Liver (tissue), 9 donors: ENCODE data around the gene TMEM269. TPM values are rescaled to one million over a fixed set of nuclear protein-coding genes. Genes with fewer than 3 reads are reported as not detected.

Experiments
- DNase-seq: peaks from one replicate; pipeline ENCODE4 v3.0.0-alpha.2; 2017; ENCODE audit warnings: low spot score
- H3K27ac ChIP-seq, 2 donors: one replicate each; pipeline ENCODE4 v1.7.0; 2013; ENCODE audit warnings: inconsistent platforms in 2 of 2, low read length in 2 of 2, control low read depth in 1 of 2, low read depth in 1 of 2, mild to moderate bottlenecking in 1 of 2
- H3K27me3 ChIP-seq, 4 donors: one replicate each; pipeline versions ENCODE4 v1.6.1 to v1.7.0; 2013; ENCODE audit warnings: low read length in 3 of 4, inconsistent platforms in 1 of 4, mild to moderate bottlenecking in 1 of 4, moderate library complexity in 1 of 4; ENCODE audit not compliant: control insufficient read depth in 4 of 4, insufficient read depth in 4 of 4
- H3K36me3 ChIP-seq, 4 donors: one replicate each; pipeline versions ENCODE4 v1.6.1 to v1.7.0; 2013; ENCODE audit warnings: low read length in 3 of 4, mild to moderate bottlenecking in 3 of 4, low read depth in 1 of 4, moderate library complexity in 1 of 4; ENCODE audit not compliant: control insufficient read depth in 4 of 4, insufficient read depth in 3 of 4
- H3K4me1 ChIP-seq, 4 donors: one replicate each; pipeline versions ENCODE4 v1.6.1 to v1.7.0; 2013; ENCODE audit warnings: low read length in 3 of 4, mild to moderate bottlenecking in 3 of 4, moderate library complexity in 1 of 4; ENCODE audit not compliant: control insufficient read depth in 4 of 4, insufficient read depth in 4 of 4
- H3K4me3 ChIP-seq, 3 donors: one replicate each; pipeline versions ENCODE4 v1.6.1 to v1.7.0; 2013; ENCODE audit warnings: low read length in 3 of 3, control low read depth in 1 of 3, low read depth in 1 of 3, mild to moderate bottlenecking in 1 of 3
- H3K9ac ChIP-seq, 2 donors: one replicate each; pipeline ENCODE4 v1.7.0; 2013; ENCODE audit warnings: low read length in 2 of 2, mild to moderate bottlenecking in 2 of 2, moderate library complexity in 2 of 2, control low read depth in 1 of 2, low read depth in 1 of 2
- H3K9me3 ChIP-seq, 4 donors: one replicate each; pipeline versions ENCODE4 v1.6.1 to v1.7.0; 2013; ENCODE audit warnings: low read length in 3 of 4; ENCODE audit not compliant: control insufficient read depth in 4 of 4
- ATF3 ChIP-seq: IDR thresholded peaks from 2 replicates; pipeline ENCODE4 v1.6.1; 2016; ENCODE audit warnings: antibody characterized with exemption
- EGR1 ChIP-seq, 2 donors: IDR thresholded peaks; 2 replicates each; pipeline ENCODE4 v1.6.1; 2016 to 2018; ENCODE audit warnings: antibody characterized with exemption in 2 of 2, low read depth in 2 of 2
- FOXA1 ChIP-seq: IDR thresholded peaks from 2 replicates; pipeline ENCODE4 v1.6.1; 2016; ENCODE audit warnings: antibody characterized with exemption
- FOXA2 ChIP-seq: IDR thresholded peaks from 2 replicates; pipeline ENCODE4 v1.6.1; 2016; ENCODE audit warnings: antibody characterized with exemption
- GABPA ChIP-seq, 2 donors: IDR thresholded peaks in 1 of 2; conservative IDR thresholded peaks in 1 of 2; 2 replicates each; pipeline ENCODE4 v1.6.1; 2016; ENCODE audit warnings: antibody characterized with exemption in 2 of 2, mild to moderate bottlenecking in 1 of 2, moderate library complexity in 1 of 2
- HNF4A ChIP-seq, 2 donors: conservative IDR thresholded peaks; 2 replicates each; pipeline ENCODE4 v1.6.1; 2016; ENCODE audit warnings: antibody characterized with exemption in 2 of 2, mild to moderate bottlenecking in 2 of 2
- JUND ChIP-seq, 2 donors: IDR thresholded peaks; 2 replicates each; pipeline ENCODE4 v1.6.1; 2016; ENCODE audit warnings: antibody characterized with exemption in 2 of 2
- MAX ChIP-seq: IDR thresholded peaks from 2 replicates; pipeline ENCODE4 v1.6.1; 2016; ENCODE audit warnings: antibody characterized with exemption
- NR2F2 ChIP-seq: IDR thresholded peaks from 2 replicates; pipeline ENCODE4 v1.6.1; 2016; ENCODE audit warnings: antibody characterized with exemption
- RAD21 ChIP-seq, 2 donors: IDR thresholded peaks; 2 replicates each; pipeline ENCODE4 v1.6.1; 2016; ENCODE audit warnings: antibody characterized with exemption in 2 of 2, mild to moderate bottlenecking in 2 of 2
- RXRA ChIP-seq, 2 donors: IDR thresholded peaks; 2 replicates each; pipeline ENCODE4 v1.6.1; 2017 to 2018; ENCODE audit warnings: antibody characterized with exemption in 2 of 2, mild to moderate bottlenecking in 1 of 2
- TAF1 ChIP-seq: conservative IDR thresholded peaks from 2 replicates; pipeline ENCODE4 v1.6.1; 2016; ENCODE audit warnings: antibody characterized with exemption, mild to moderate bottlenecking
- YY1 ChIP-seq: IDR thresholded peaks from 2 replicates; pipeline ENCODE4 v1.6.1; 2016; ENCODE audit warnings: antibody characterized with exemption, mild to moderate bottlenecking
- WGBS: extraction: QIAGEN DNeasy Blood & Tissue Kit; methylation state at CpG from one replicate; pipeline ENCODE4 v1.1.7; 2013; 5-methylcytosine and 5-hydroxymethylcytosine counted together
- polyA plus RNA-seq, 2 donors: library from polyadenylated mRNA; stranded (reverse) in 1 of 2; unstranded in 1 of 2; fragments of 200-250 nt in 1 of 2; fragments of >200 nt in 1 of 2; fragmentation: Nextera tagmentation in 1 of 2; extraction: Ambion mirVana in 1 of 2; gene quantifications; one replicate each; pipeline versions ENCODE4 v1.2.1 to v1.2.3, GENCODE V29; 2013 to 2015
- total RNA-seq, 2 donors: library from RNA; depleted of rRNA; stranded (reverse); fragments of >200 nt; gene quantifications; one replicate each; pipeline ENCODE4 v1.2.3, GENCODE V29; 2014
- TF ChIP-seq, protein P1 (sequence below): fragments of 150-350 bp; IDR thresholded peaks from 2 replicates; pipeline ENCODE4 v1.5.1; 2017; ENCODE audit warnings: improper control_type of control experiment, low read depth, low read length; ENCODE audit not compliant: missing input control
- TF ChIP-seq, protein P2 (sequence below): IDR thresholded peaks from 2 replicates; pipeline ENCODE4 v1.6.1; 2016; ENCODE audit warnings: antibody characterized with exemption
- donor health status: healthy.
- donor health status: healthy.
- donor health status: healthy.
- donor health status: healthy.
- donor health status: healthy.

Gene TMEM269
- total and polyA plus RNA-seq, 4 donors, result 0.05 to 0.08 TPM; not detected in 2

DNA sequence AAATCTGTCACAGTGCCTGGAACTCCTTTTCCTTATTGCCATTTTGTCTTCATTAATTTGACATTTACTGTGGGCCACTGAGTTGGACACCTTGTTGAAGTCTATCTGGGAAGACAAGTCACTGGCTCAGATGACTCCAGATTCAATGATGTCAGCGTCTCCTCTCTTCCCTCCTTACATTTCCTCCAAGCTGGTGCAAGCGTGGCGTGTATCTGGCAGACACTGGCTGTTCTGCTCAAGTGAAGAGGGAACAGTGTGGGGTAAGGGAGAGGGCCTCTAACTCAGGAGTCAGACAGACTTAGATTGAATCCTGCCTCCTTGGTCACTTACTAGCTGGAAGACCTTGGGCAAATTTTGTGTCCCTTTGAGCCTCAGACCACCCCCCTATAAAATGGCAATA is 52.9 kb downstream of the TMEM269 start (continued):
- TF ChIP-seq, protein P1, sequence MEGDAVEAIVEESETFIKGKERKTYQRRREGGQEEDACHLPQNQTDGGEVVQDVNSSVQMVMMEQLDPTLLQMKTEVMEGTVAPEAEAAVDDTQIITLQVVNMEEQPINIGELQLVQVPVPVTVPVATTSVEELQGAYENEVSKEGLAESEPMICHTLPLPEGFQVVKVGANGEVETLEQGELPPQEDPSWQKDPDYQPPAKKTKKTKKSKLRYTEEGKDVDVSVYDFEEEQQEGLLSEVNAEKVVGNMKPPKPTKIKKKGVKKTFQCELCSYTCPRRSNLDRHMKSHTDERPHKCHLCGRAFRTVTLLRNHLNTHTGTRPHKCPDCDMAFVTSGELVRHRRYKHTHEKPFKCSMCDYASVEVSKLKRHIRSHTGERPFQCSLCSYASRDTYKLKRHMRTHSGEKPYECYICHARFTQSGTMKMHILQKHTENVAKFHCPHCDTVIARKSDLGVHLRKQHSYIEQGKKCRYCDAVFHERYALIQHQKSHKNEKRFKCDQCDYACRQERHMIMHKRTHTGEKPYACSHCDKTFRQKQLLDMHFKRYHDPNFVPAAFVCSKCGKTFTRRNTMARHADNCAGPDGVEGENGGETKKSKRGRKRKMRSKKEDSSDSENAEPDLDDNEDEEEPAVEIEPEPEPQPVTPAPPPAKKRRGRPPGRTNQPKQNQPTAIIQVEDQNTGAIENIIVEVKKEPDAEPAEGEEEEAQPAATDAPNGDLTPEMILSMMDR, result no peak
- no peak for TF ChIP-seq RAD21 (IDR thresholded peaks at IDR 0.05)

- WGBS, result 86% methylated on average over 7 of the region's 7 CpGs
- H3K27me3 ChIP-seq, result no peaks in the 10 kb centered on the region
- no peaks in the 10 kb centered on the region for H3K9me3 ChIP-seq
- H3K9ac ChIP-seq, result no peak overlapping the region
- H3K4me1 ChIP-seq, result no peaks in the 10 kb centered on the region
- no peak overlapping the region for H3K27ac ChIP-seq
- no peak for DNase-seq
- peaks cover 1 to 22% (median 13%) of the 10 kb centered on the region in 4 donors for H3K36me3 ChIP-seq
- TF ChIP-seq MAX, result no peak
- TF ChIP-seq, protein P1, result no peak
- no peak for TF ChIP-seq FOXA1
- TF ChIP-seq EGR1 (IDR thresholded peaks at IDR 0.05; ENCODE audit: low read depth in 2 of 2), result no peak
- TF ChIP-seq GABPA (IDR thresholded peaks at IDR 0.05 in 1 of 2, conservative IDR thresholded peaks at IDR 0.05 in 1 of 2), result no peak
- TF ChIP-seq NR2F2, result no peak
- no peak for TF ChIP-seq ATF3
- TF ChIP-seq HNF4A (conservative IDR thresholded peaks at IDR 0.05), result no peak
- TF ChIP-seq YY1, result no peak
- TF ChIP-seq JUND (IDR thresholded peaks at IDR 0.05), result no peak
- no peak for TF ChIP-seq RXRA (IDR thresholded peaks at IDR 0.05)
- no peak for TF ChIP-seq TAF1
- TF ChIP-seq, protein P2, sequence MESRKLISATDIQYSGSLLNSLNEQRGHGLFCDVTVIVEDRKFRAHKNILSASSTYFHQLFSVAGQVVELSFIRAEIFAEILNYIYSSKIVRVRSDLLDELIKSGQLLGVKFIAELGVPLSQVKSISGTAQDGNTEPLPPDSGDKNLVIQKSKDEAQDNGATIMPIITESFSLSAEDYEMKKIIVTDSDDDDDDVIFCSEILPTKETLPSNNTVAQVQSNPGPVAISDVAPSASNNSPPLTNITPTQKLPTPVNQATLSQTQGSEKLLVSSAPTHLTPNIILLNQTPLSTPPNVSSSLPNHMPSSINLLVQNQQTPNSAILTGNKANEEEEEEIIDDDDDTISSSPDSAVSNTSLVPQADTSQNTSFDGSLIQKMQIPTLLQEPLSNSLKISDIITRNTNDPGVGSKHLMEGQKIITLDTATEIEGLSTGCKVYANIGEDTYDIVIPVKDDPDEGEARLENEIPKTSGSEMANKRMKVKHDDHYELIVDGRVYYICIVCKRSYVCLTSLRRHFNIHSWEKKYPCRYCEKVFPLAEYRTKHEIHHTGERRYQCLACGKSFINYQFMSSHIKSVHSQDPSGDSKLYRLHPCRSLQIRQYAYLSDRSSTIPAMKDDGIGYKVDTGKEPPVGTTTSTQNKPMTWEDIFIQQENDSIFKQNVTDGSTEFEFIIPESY, result no peak
- TF ChIP-seq FOXA2, result no peak
- no peak overlapping the region for H3K4me3 ChIP-seq
Measured at GRCh38 chr1:42838482-42839190, 53.8 kb downstream of the TMEM269 start.
